Measurements from ENCODE around the gene ANP32B.

GRCh38 chr9:97997330-97998276, 14.5 kb downstream of the ANP32B start:
- no peak for TF ChIP-seq POLR2A (IDR thresholded peaks at IDR 0.05)
- no peak for TF ChIP-seq CTCF (IDR thresholded peaks at IDR 0.05)
- no peak for TF ChIP-seq POLR2AphosphoS5 (IDR thresholded peaks at IDR 0.05)
- no peak for TF ChIP-seq EP300 (IDR thresholded peaks at IDR 0.05)

Measured in sigmoid colon (tissue), 4 donors.